Left colon (tissue), 2 donors: Measurements from ENCODE around the gene PLEKHB1. TPM values are rescaled to one million over a fixed set of nuclear protein-coding genes. Genes with fewer than 3 reads are reported as not detected.
A peak's percentile ranks its signal among the peaks of the same experiment; 100 is the strongest.

Source experiments
- ATAC-seq: fragments of 200-7000 bp; cut with Tn5 transposase; one replicate; pipeline ENCODE4 v1.9.1; 2020; ENCODE audit warnings: mild to moderate bottlenecking, moderate library complexity
- DNase-seq, 2 donors: peaks; one replicate each; pipeline ENCODE4 v3.0.0-alpha.2; 2020
- intact Hi-C, 2 donors: fragments of 100-400 bp; cut with DNase I in 1 of 2; cut with micrococcal nuclease in 1 of 2; formaldehyde crosslinking; loops; one replicate each; pipeline versions ENCODE4 v1.11.2 to v1.14.0; 2022; cut with DNase I, micrococcal nuclease
- total RNA-seq, 2 donors: library from RNA; stranded (reverse); fragmentation: NEBNext Ultra II Directional; extraction: Animal tissue kit (Norgen Biotek cat#: 25700); gene quantifications; one replicate each; pipeline ENCODE4 v1.2.1, GENCODE V29; 2021
- donor health status: DM: no; HTN: no; CAD: no.
- donor health status: DM: yes; HTN: yes; CAD: no.

Gene PLEKHB1
- total RNA-seq, 2 donors from 2014 or later = 11.9 to 15.7 TPM

DNA sequence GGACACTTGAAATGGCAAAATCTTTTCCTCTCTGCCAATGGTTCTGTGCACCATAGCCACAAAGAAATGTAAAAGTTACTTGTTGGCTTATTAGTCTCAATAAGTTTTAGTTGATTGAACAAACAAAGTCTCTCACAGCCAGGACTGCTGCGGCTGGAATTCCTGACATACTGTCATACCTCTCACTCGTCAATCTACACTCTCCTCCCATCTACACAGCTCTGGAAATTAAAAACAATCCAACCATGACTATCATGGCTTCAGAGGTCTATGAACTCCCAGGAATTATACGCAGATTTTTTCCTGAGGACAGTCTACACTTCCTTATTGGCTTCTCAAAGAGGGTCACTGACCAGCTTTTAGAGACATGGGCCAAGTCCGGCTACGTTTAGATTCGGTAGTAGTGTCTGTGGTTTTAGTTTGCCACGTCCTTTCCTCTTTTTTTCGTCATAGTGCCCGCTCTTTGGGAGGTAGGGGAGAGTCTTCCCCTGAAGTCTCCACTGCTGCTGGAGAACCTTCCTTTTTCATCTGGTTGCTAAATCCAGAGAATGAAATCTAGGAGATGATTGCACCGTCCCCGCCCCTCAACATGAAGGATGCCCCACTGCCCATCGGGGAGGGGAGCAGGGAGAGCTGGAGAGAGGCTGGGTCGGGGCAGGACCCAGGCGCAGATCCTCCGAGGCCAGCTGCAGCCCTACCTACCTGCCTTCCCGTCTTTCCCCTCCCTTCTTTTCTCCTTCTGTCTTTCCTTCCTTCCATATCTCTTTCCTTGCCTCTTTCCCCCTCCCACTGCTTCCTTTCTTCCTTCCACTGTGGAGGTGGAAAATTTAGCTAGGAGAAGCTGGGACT is 1.0 kb upstream of the PLEKHB1 start:
- intact Hi-C loops = no loop called here

DNA sequence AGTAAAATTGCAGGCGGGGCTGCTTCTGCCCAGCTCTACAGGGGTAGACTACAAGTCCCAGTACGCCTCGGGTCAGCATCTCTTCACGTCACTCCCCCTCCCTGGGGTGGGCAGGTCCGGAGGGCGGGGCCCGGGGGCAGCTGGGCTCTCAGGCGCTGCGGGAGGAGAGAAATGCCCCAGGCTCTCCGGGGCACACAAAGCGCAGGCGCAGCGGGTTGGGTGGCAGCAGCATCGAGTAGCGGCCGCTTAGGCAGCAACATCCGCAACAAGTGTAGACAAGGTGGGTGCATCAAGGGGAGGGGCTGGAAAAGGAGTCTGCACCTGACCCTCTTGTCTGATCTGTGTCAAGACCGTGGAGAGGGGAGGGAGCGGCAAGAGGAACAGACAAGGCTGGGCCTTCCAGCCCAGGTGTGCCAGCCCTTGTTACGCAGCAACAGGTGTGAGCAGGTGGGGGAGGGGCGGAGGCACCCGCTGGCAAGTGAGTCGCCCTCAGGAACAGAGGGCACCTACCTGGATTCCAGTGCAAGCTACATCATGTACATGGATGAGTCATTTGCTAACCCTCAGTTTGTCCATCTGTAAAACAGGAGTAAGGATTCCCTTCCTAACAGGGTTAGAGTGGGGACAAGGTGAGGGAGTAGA is 1.2 kb downstream of the PLEKHB1 start:
- ATAC-seq = peak; percentile 99
- intact Hi-C loops = no loop called here
- peak; percentile 92 to 93 for DNase-seq

More for the DNA sequence above, 1.0 kb upstream of the PLEKHB1 start:
- no peak for DNase-seq
- ATAC-seq = no peak

DNA sequence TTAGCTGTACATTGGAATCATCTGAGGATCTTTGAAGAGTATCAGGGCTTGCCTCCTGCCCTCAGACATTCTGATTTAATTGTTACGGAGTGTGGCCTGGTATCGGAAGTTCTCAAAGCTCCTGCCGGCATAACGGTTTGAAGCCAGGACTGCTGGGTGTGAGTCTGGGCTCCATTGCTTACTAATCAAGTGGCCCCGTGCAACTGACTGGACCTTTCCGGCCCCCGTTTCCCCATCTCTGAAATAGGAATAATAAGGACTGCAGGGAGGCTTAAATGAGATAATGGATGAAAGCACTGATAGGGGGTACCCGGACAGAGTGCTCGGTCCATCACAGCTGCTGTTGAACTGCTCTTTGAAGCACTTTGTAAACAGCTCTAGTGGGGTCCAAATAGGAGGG is 1.7 kb downstream of the PLEKHB1 start:
- DNase-seq = no peak
- intact Hi-C loops = no loop called here
- no peak for ATAC-seq

DNA sequence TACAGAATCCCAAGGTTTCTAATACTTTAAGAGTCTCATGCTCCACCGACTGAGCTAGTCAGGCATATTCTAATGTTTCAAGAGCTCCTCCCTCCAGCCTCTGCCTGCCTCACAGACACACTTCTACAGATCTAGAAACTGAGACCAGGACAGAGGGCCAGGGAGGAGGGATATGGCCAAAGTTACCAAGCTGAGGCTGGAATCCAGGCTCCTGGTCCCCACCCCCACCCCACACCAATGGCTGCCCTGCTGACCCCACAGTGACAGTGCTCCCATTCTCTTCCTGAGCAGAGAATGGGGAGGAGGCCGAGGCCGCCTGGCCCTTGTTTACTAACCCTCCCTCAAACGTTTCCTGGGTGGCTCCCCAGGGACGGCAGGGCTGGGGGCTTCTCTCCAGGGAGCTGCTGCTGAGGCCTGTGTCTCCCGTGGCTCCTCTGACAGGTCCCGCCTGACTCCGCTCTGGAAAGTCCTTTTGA is 2.2 kb downstream of the PLEKHB1 start:
- no peak for ATAC-seq
- no peak for DNase-seq
- intact Hi-C loops = no loop called here

DNA sequence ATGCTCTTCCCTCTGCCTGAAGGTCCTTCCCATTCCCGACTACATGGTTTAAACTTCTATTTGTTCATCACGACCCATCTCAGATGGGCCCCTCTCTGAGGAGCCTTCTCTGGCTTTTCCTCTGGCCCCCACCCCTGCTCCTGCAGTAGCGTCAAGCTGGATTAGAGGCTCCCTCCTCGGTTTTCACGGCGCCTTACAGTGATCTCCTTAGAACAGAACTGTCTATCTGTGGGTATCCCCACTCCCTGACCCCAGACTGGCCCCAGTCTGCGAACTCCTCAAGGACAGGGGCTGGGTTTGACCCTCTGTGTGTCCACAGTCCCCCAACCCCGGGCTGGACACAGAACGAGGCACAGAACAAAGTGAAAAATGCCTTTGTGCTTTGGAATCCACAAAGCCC is 2.8 kb downstream of the PLEKHB1 start:
- DNase-seq (no peak), ATAC-seq (no peak)
- intact Hi-C loops = no loop called here

DNA sequence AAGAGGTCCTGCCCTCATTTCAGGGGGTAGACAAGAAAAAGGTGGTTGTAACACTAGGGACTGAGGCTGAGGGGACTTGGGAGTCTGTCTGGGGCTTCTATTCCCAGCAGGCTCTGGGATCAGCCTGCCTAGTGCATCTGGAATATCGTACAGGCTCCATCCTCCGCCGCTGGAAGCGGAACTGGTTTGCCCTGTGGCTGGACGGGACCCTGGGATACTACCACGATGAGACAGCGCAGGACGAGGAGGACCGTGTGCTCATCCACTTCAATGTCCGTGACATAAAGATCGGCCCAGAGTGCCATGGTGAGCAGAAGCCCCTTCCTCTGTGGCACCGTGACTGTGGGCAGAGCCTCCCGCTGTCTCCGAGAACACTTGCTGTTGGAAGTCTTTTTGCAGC is 4.0 kb downstream of the PLEKHB1 start:
- intact Hi-C loops = loop anchor here in 1 of 2 donors (10.0 kb wide), 1 partner anchor 246 kb away; no protein-coding TSS in a partner anchor
- no peak for ATAC-seq
- no peak for DNase-seq

DNA sequence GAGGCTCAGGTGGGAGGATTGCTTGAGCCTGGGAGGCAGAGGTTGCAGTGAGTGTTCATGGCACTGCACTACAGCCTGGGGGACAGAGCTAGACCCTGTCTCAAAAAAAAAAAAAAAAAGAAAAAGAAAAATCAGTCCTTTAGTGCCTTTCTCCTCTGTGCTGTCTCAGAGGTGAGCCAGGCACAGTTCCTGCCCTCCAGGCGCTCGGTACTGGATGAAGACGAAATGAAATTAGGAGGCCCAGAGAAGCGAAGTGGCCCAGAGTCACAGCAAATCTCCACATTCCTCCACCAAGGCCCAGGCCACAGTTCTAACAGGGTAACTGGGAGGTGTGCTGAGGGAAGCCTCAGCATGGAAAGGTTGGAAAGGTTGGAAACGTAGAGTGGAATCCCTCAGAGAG is 4.9 kb downstream of the PLEKHB1 start:
- intact Hi-C loops = loop anchor here in 1 of 2 donors (10.0 kb wide), 1 partner anchor 246 kb away; no protein-coding TSS in a partner anchor
- no peak for DNase-seq
- ATAC-seq = no peak

DNA sequence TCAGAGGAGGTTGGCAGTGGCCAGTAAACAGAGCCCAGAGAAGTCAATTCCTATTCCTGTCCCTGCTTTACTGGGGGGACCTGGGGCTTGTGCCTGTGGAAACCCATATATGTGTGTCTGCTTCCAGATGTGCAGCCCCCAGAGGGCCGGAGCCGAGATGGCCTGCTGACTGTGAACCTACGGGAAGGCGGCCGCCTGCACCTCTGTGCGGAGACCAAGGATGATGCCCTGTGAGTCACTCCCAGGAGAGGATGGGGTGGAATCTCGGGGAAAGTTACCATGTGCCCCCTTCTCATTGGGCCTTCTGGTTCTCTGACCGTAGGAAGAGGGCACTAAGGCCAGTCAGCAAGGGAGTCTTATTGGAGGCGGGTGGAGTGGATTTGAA is 5.3 kb downstream of the PLEKHB1 start:
- no peak for DNase-seq
- no peak for ATAC-seq
- intact Hi-C loops = loop anchor here in 1 of 2 donors (10.0 kb wide), 1 partner anchor 247 kb away; no protein-coding TSS in a partner anchor

DNA sequence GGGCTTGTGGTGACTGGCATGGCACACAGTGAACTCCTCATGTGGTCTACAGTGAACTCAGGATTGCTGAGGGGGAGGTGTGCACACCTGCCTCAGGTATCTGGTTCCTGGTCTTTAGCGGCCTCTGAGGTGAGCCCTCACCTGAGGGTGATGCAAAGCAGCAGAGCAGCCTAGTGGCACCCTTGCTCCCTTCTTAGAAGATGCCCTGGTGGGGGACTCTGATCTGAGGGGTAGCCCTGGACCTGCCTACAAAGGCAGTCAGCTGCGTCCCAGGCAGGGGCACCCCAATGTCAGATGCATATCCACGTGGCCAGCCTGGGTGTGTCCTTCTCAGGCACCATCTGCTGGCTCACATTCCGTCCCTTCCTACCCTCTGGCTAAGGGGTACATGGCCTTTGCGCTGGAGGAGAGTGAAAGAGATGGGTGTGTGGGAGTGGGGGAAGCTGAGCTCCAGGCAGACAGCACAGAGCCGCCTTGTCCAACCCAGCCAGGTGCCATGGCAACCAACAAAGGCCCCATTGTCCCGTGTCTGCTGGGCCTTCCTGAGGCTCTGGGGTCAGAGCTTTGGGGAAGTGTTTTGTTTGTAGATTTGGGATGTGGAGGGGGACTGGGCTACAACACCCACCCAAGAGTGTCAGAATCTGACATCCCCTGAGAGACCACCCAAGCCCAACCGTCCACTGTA is 5.8 kb downstream of the PLEKHB1 start:
- peak; percentile 29 for ATAC-seq
- no peak for DNase-seq
- intact Hi-C loops = loop anchor here in 1 of 2 donors (10.0 kb wide), 1 partner anchor 247 kb away; no protein-coding TSS in a partner anchor

DNA sequence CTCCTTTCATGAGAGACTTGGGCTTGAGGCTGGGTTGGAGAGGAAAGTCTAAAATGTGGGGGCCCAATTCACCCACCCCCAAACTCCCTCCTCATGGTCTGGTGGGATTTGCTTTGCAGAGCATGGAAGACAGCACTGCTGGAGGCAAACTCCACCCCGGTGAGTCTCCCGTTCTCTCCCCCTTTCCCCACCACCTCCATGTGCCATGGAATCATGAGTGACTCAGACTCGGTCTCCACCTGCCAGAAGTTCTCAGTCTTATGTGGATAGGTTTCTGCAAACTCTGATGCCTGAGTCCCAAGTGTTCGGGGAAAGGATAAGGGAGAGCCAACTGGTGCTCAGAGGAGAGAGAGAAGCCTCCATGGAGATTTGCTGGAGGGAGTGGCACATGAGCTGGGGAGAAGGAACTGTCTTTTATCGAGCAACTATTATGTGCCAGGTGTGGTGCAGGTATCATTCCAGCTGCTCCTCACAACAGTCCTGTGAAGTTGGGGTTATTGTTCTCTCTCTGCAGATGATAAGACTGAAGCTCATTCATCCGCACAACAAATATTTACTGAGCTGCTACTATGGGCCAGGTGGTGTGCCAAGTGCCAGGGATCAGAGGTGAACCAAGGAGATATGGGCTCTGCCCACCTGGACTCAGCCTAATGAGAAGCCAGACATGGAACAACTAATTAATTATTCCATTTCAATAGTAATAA is 6.6 kb downstream of the PLEKHB1 start:
- peak; percentile 35 for ATAC-seq

DNA sequence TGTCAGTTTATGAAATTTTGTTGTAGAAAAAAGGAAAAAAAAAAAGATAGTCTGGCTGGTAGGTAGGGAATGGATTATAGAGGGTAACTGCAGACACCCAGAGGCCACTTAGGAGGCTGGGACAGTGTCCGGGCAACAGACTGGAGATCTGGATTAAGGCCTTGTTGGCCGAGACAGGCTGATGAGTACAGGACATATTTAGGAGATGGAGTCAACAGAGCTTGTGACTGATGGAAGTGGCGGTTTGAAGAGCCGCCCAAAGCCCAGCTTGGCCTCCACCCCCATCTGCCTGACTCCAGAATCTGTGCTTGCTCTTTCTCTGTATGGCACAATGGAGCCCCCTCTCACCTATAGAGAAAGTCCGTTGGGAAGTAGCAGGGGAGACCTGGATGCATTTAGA is 7.6 kb downstream of the PLEKHB1 start:
- no peak for ATAC-seq
- DNase-seq = no peak
- intact Hi-C loops = loop anchor here in 1 of 2 donors (10.0 kb wide), 1 partner anchor 249 kb away; no protein-coding TSS in a partner anchor

More for the DNA sequence above, 6.6 kb downstream of the PLEKHB1 start:
- intact Hi-C loops = loop anchor here in 1 of 2 donors (10.0 kb wide), 1 partner anchor 248 kb away; no protein-coding TSS in a partner anchor
- no peak for DNase-seq

DNA sequence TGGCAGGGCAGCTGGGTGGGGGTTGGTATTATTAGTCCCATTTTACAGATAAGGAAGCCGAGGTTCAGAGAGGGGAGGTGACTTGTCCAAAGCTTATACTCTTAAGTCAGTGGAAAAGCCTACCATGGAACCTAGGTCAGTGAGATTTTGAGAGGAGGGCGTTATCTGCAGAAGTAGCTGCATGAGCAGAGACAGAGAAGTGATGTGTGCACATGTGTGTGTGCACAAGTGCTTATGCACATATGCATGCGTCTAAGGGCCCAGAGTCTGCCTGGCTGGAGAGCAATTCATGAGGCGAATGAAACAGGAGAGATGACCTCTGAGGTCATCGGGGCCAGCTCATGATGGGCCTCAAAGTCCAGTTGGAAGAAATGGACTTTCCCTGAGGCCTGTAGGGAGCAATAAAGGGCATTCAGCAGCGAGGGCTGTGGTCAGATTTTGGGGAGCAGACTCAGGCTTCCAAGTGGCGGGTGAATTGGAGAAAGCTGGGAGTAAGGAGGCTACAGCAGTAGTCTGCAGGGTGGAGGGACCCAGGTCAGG is 8.2 kb downstream of the PLEKHB1 start:
- no peak for ATAC-seq
- intact Hi-C loops = loop anchor here in 1 of 2 donors (10.0 kb wide), 1 partner anchor 250 kb away; no protein-coding TSS in a partner anchor
- DNase-seq = no peak

DNA sequence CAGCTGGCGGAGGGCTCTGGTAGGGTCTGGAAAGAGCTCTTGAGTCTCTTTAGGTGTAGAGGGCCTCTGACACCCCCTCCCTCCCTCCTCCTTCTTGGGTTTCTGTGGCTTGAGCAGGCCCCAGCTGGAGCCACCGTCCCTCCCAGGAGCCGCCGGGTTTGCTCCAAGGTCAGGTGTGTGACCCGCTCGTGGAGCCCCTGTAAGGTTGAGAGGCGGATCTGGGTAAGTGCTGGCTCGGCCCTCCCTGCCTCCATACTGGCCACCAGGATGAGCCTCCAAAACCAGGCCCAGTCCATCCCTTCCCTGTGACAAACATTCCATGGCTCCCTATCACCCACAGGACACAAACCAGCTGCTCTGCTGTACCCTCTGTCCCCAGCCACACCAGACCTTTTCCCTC is 9.3 kb downstream of the PLEKHB1 start:
- ATAC-seq (no peak), DNase-seq (no peak)
- intact Hi-C loops = loop anchor here in 1 of 2 donors (10.0 kb wide), 1 partner anchor 251 kb away; no protein-coding TSS in a partner anchor

DNA sequence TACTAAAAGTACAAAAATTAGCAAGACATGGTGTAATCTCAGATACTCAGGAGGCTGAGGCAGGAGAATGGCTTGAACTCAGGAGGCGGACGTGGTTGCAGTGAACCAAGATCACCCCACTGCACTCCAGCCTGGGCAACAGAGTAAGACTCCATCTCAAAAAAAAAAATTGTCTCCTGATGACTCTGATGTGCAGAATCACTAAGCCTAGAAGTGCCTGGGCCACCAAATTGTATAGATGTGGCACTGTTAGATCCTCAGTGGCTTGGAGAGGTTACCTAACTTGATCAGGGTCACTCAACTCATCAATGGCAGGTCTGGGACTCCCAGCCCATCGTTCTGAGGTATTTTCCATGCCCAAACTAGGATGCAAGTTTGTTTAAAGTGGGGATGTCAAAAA is 10.6 kb downstream of the PLEKHB1 start:
- no peak for ATAC-seq
- intact Hi-C loops = loop anchor here in 1 of 2 donors (10.0 kb wide), 1 partner anchor 252 kb away; no protein-coding TSS in a partner anchor
- DNase-seq = no peak

DNA sequence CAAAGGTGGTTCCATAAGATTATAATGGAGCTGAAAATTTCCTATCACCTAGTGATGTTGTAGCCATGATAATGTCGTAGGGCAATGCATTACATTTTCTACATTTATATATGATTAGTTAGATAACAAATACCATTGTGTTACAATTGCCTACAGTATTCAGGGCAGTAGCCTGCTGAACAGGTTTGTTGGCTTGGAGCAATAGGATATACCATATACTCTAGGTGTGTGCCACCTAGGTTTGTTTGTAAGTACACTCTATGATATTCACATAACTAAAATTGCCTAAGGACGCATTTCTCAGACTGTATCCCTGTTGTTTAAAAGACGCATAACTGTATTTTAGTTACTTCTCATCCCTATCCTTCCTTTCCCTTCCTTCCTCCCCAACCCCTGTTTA is 13.6 kb downstream of the PLEKHB1 start:
- DNase-seq (no peak), ATAC-seq (peak; percentile 77)
- intact Hi-C loops = loop anchor here in 1 of 2 donors (10.0 kb wide), 1 partner anchor 255 kb away; no protein-coding TSS in a partner anchor

DNA sequence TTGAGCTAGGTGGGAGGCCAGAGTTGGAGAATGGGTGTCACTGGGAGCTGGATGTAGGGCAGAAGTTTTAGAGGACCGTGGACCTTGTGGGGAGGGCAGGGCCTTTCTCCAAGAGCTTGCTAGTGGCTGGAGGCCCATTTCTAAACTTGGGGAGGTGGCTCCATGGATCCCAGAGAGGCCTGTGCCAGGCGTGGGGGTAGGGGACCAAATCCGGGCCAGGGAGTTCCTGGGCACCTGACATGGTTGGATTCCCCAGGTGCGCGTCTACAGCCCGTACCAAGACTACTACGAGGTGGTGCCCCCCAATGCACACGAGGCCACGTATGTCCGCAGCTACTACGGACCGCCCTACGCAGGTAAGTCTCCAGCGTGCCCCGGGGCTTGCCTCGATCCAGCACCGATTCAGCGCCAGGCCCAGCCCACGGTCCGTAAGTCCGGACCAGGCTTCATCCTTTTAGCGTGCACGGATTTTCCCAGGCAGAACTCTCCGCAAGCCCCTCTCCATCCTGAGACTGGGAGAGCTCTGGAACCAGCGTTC is 14.2 kb downstream of the PLEKHB1 start:
- intact Hi-C loops = no loop called here
- ATAC-seq (no peak), DNase-seq (no peak)

DNA sequence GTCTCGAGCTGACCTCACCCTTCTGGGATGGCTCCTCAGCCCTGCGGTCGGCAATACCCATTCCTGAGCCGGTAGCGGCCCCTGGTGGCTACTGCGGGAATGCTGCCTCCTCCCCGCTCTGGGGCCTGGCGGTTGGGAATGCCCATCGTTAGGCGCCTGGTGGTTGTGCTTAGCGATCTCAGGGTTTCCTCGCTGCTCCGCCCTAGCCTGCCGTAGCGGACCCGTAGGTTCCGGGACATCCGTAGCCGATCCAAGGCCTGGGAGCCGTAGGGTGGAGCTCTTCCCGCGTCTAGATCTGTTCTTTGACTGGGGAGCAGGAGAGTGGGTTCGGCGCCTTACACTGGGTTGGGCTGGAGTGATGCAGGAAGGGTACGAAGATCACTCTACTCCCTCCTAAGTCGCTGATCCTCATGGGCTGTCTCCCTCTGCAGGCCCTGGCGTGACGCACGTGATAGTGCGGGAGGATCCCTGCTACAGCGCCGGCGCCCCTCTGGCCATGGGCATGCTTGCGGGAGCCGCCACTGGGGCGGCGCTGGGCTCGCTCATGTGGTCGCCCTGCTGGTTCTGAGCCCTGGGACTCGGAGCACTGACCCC is 14.8 kb downstream of the PLEKHB1 start:
- DNase-seq = peak; percentile 79 to 92
- ATAC-seq = peak; percentile 93
- intact Hi-C loops = no loop called here
